H9 (cell line): ENCODE measurements around the gene MICB. TPM values are rescaled to one million over a fixed set of nuclear protein-coding genes. Genes with fewer than 3 reads are reported as not detected.
A peak's percentile ranks its signal among the peaks of the same experiment; 100 is the strongest.
"Not testable (repeated sequence)": the region's sequence is repeated elsewhere in the genome, so short reads cannot be mapped to it uniquely, and the experiment has no call there.

Source experiments
- DNase-seq: peaks from one replicate; pipeline ENCODE4 v3.0.0-alpha.2; 2017
- H2AFZ ChIP-seq: one replicate; pipeline ENCODE4 v1.6.1; 2013; ENCODE audit warnings: mild to moderate bottlenecking, low read length, control low read depth, moderate library complexity
- H2AK5ac ChIP-seq: 2 replicates; pipeline ENCODE4 v1.6.1; 2013; ENCODE audit warnings: low read length, control low read depth, mixed read lengths; ENCODE audit not compliant: insufficient read length
- H2BK120ac ChIP-seq: one replicate; pipeline ENCODE4 v1.6.1; 2013; ENCODE audit warnings: low read depth, mild to moderate bottlenecking, low read length, control low read depth, inconsistent platforms; ENCODE audit not compliant: poor library complexity, severe bottlenecking
- H2BK12ac ChIP-seq: 2 replicates; pipeline ENCODE4 v1.6.1; 2013; ENCODE audit warnings: low read length, control low read depth, mixed read lengths, low read depth; ENCODE audit not compliant: insufficient read length
- H2BK15ac ChIP-seq: 2 replicates; pipeline ENCODE4 v1.6.1; 2013; ENCODE audit warnings: low read depth, low read length, control low read depth
- H2BK20ac ChIP-seq: one replicate; pipeline ENCODE4 v1.6.1; 2013; ENCODE audit warnings: low read depth, mild to moderate bottlenecking, low read length, control low read depth, inconsistent platforms; ENCODE audit not compliant: poor library complexity, severe bottlenecking
- H2BK5ac ChIP-seq: 2 replicates; pipeline ENCODE4 v1.6.1; 2013; ENCODE audit warnings: low read length, control low read depth, mixed read lengths; ENCODE audit not compliant: insufficient read length
- H3K14ac ChIP-seq: 2 replicates; pipeline ENCODE4 v1.6.1; 2013; ENCODE audit warnings: low read length, control low read depth; ENCODE audit not compliant: insufficient read depth
- H3K18ac ChIP-seq: 2 replicates; pipeline ENCODE4 v1.6.1; 2013; ENCODE audit warnings: low read depth, mild to moderate bottlenecking, mixed read lengths, low read length, control low read depth; ENCODE audit not compliant: insufficient read length
- H3K23ac ChIP-seq: 2 replicates; pipeline ENCODE4 v1.6.1; 2013; ENCODE audit warnings: low read length, control low read depth, mixed read lengths, low read depth; ENCODE audit not compliant: insufficient read length
- H3K23me2 ChIP-seq: 2 replicates; pipeline ENCODE4 v1.6.1; 2013; ENCODE audit warnings: low read depth, mild to moderate bottlenecking, mixed read lengths, low read length, control low read depth; ENCODE audit not compliant: insufficient read length, poor library complexity, severe bottlenecking
- H3K27ac ChIP-seq: 2 replicates; pipeline ENCODE4 v1.5.1; 2013; ENCODE audit warnings: low read length, control low read depth, mixed read lengths, low read depth; ENCODE audit not compliant: insufficient read length
- H3K27me3 ChIP-seq: 2 replicates; pipeline ENCODE4 v1.6.1; 2013; ENCODE audit warnings: low read length, control low read depth, inconsistent platforms; ENCODE audit not compliant: insufficient read depth
- H3K4ac ChIP-seq: 2 replicates; pipeline ENCODE4 v1.6.1; 2013; ENCODE audit warnings: low read depth, mild to moderate bottlenecking, control low read depth, inconsistent platforms, low read length, moderate library complexity
- H3K4me1 ChIP-seq: 2 replicates; pipeline ENCODE4 v1.6.1; 2013; ENCODE audit warnings: low read length, control low read depth, inconsistent platforms; ENCODE audit not compliant: insufficient read depth
- H3K4me2 ChIP-seq: 2 replicates; pipeline ENCODE4 v1.6.1; 2013; ENCODE audit warnings: low read length, control low read depth, mixed read lengths; ENCODE audit not compliant: insufficient read length, insufficient read depth
- H3K56ac ChIP-seq: 2 replicates; pipeline ENCODE4 v1.6.1; 2013; ENCODE audit warnings: low read depth, mild to moderate bottlenecking, mixed read lengths, low read length, control low read depth; ENCODE audit not compliant: insufficient read length
- H3K79me1 ChIP-seq: 2 replicates; pipeline ENCODE4 v1.6.1; 2013; ENCODE audit warnings: low read depth, mild to moderate bottlenecking, moderate library complexity, low read length, control low read depth, inconsistent platforms; ENCODE audit not compliant: insufficient read depth, poor library complexity, severe bottlenecking
- H3K79me2 ChIP-seq: 2 replicates; pipeline ENCODE4 v1.6.1; 2013; ENCODE audit warnings: low read length, control low read depth, inconsistent platforms; ENCODE audit not compliant: insufficient read depth
- H3K9ac ChIP-seq: 2 replicates; pipeline ENCODE4 v1.6.1; 2013; ENCODE audit warnings: low read length, control low read depth, mixed read lengths; ENCODE audit not compliant: insufficient read length; ENCODE audit errors: extremely low read depth
- H3K9me3 ChIP-seq: one replicate; pipeline ENCODE4 v1.6.1; 2013; ENCODE audit warnings: low read depth, low read length, inconsistent platforms; ENCODE audit not compliant: control insufficient read depth
- H3T11ph ChIP-seq: one replicate; pipeline ENCODE4 v1.6.1; 2013; ENCODE audit warnings: mild to moderate bottlenecking, low read length, control low read depth, inconsistent platforms
- H4K20me1 ChIP-seq: one replicate; pipeline ENCODE4 v1.6.1; 2013; ENCODE audit not compliant: control insufficient read depth, insufficient read length, insufficient read depth
- H4K5ac ChIP-seq: 2 replicates; pipeline ENCODE4 v1.6.1; 2013; ENCODE audit warnings: low read depth, mild to moderate bottlenecking, mixed read lengths, low read length, control low read depth; ENCODE audit not compliant: insufficient read length
- H4K8ac ChIP-seq: replicated peaks from 2 replicates; pipeline ENCODE4 v1.6.1; 2013; ENCODE audit warnings: low read length, control low read depth, mixed read lengths, low read depth; ENCODE audit not compliant: insufficient read length
- H4K91ac ChIP-seq: 2 replicates; pipeline ENCODE4 v1.6.1; 2013; ENCODE audit warnings: low read depth, mild to moderate bottlenecking, moderate library complexity, mixed read lengths, low read length, control low read depth; ENCODE audit not compliant: insufficient read length
- H3K27ac Mint-ChIP-seq, 3 experiments: 2 replicates in 2 of 3; 3 replicates in 1 of 3; pipeline ENCODE4 v1.8.0; 2020 to 2021; ENCODE audit warnings: mixed read lengths in 3 of 3, mild to moderate bottlenecking in 1 of 3, moderate library complexity in 1 of 3
- H3K27me3 Mint-ChIP-seq: 2 replicates; pipeline ENCODE4 v1.8.0; 2021; ENCODE audit warnings: low read depth, mild to moderate bottlenecking, moderate library complexity, mixed read lengths
- H3K36me3 Mint-ChIP-seq, 3 experiments: 2 replicates in 2 of 3; 3 replicates in 1 of 3; pipeline ENCODE4 v1.8.0; 2020 to 2021; ENCODE audit warnings: low read depth in 3 of 3, mixed read lengths in 3 of 3; ENCODE audit not compliant: insufficient read depth in 1 of 3
- H3K4me1 Mint-ChIP-seq, 2 experiments: 2 replicates each; pipeline ENCODE4 v1.8.0; 2020; ENCODE audit warnings: mixed read lengths in 2 of 2
- H3K4me3 Mint-ChIP-seq, 2 experiments: 2 replicates in 1 of 2; 3 replicates in 1 of 2; pipeline ENCODE4 v1.8.0; 2020 to 2021; ENCODE audit warnings: mild to moderate bottlenecking in 2 of 2, mixed read lengths in 2 of 2, moderate library complexity in 1 of 2
- H3K9me3 Mint-ChIP-seq, 2 experiments: 2 replicates in 1 of 2; 3 replicates in 1 of 2; pipeline ENCODE4 v1.8.0; 2020; ENCODE audit warnings: mild to moderate bottlenecking in 2 of 2, mixed read lengths in 2 of 2, moderate library complexity in 1 of 2
- WGBS: extraction: QIAGEN DNeasy Blood & Tissue Kit; methylation state at CpG from one replicate; pipeline ENCODE4 v1.1.7; 2013; ENCODE audit warnings: missing lambda C conversion rate, low lambda C conversion rate, mixed read lengths; ENCODE audit not compliant: insufficient read length; ENCODE audit errors: extremely low coverage; 5-methylcytosine and 5-hydroxymethylcytosine counted together
- total RNA-seq: library from RNA; stranded (reverse); gene quantifications from 2 replicates; pipeline ENCODE4 v1.2.1, GENCODE V29; 2021

MICB gene
- total RNA-seq, 1 experiment from 2014 or later = 6.2 TPM

- H3K18ac ChIP-seq, H4K5ac ChIP-seq, H2BK12ac ChIP-seq, H3K4ac ChIP-seq, H3K9me3 Mint-ChIP-seq, H3K23ac ChIP-seq, H2BK120ac ChIP-seq, H2AFZ ChIP-seq, H3K79me2 ChIP-seq, H3K27ac ChIP-seq, H3K23me2 ChIP-seq, H2BK5ac ChIP-seq, H3K36me3 Mint-ChIP-seq, H2AK5ac ChIP-seq, H4K20me1 ChIP-seq, H3K56ac ChIP-seq, H3K9me3 ChIP-seq, H3K79me1 ChIP-seq, H3K4me2 ChIP-seq, H3K4me1 ChIP-seq, H4K8ac ChIP-seq, H3K27me3 ChIP-seq, H2BK15ac ChIP-seq, H3K9ac ChIP-seq, H3K14ac ChIP-seq, H2BK20ac ChIP-seq, H3K4me3 Mint-ChIP-seq, H4K91ac ChIP-seq, H3T11ph ChIP-seq: not testable (repeated sequence)
- WGBS = no CpG with 5 or more reads among the region's 6 CpGs
- peak; percentile 19 for DNase-seq
- Mint-ChIP-seq H3K27ac (peak overlapping the region in 1 of 3 experiments; percentile 77; a peak in 2 of 7 replicates), H3K4me1 (peaks cover 24 to 27% of the 10 kb centered on the region in 2 experiments), H3K27me3 (peaks cover 10% of the 10 kb centered on the region)
Observed at GRCh38 chr6:31487674-31488073, 10.3 kb upstream of the MICB start.
